Measurements from ENCODE around the gene FBN1.

The FBN1 gene

GRCh38 chr15:48645558-48646330 lies at the start of gene FBN1:
FBN1 (minus strand) TSS chr15:48645709; CDS start chr15:48644769, 940 bp downstream.
- DNase-seq (ENCODE audit: low spot score) = no peak

GRCh38 chr15:48693484-48693883 lies 48.0 kb upstream of the FBN1 start:
- no peak for DNase-seq (ENCODE audit: low spot score)

- no peak for DNase-seq (ENCODE audit: low spot score)
Measured at GRCh38 chr15:48688493-48688892, 43.0 kb upstream of the FBN1 start.

DNA sequence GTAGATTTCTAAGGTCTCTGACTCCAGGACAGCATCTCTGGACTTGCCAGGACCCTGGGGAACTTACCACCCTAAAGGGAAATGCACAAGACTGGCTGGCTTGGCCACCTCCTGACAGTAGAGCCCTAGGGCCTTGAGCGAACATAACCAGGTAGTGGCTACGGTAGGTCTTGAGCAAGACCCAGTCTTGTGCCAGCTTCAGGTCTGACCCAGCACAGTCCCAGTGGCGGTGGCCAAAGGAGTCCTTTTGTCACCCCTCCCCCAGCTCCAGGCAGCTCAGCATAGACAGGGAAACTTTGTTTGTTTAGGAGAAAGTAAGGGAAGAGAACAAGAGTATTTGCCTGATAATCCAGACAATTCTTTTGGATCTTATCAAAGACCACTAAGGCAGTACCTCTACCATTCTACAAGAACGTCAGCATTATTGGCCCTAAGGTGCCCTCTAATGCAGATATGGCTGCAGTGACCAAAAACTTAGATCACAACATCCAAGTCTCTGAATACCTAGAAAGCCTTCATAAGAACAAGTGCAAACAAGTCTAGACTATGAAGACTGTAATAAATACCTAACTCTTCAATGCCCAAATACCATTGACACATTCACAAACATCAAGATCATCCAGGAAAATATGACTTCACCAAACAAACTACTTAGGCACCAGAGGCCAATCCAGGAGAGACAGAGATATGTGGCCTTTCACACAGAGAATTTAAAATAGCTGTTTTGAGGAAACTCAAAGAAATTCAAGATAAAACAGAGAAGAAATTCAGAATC lies 38.7 kb upstream of the FBN1 start:
- DNase-seq (ENCODE audit: low spot score) = no peak

DNA sequence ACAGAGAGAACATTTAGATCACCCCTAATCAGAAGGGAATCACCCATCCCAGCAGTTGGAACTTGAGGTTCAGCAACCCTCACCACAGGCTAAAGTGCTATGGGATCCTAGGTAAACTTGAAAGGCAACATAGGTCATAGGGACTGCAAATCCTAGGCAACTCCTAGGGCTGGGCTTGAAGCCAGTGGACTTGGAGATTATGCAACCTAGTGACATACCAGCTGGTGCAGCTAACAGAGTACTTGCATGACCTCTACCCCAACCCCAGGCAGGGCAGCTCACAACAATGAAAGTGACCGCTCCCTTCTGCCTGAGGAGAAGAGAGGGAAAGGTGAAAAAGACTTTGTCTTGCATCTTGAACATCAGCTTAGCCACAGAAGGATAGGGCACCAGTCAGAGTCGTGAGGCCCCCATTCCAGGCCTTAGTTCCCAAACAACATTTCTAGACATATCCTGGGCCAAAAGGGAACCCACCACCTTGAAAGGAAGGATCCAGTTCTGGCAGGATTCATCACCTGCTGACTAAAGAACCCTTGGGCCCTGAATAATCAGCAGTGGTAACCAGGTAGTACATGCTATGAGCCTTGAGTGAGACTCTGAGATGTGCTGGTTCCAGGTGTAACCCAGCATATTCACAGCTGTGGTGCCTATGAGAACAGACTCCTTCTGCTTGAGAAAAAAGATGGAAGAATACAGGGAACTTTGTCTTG lies 37.6 kb upstream of the FBN1 start:
- no peak for DNase-seq (ENCODE audit: low spot score)

DNA sequence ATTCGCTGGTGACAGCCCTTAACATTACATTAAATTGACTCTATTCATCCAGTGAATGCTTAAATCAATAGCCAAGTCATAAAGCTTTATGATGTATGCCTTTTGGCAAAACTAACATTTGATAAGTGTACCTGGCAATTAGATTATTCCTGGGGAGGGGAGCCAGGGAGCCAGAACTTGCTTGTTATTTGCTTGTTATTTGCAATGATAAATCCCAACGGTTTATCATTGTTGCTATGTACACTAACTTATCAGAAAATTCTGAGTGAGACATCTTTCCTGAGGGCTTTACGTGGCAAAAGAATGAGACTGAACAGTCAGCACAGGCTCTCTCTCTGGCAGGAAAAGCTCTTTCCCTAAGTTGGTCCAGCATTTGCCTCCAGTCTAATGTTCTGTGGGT lies 35.8 kb upstream of the FBN1 start:
- DNase-seq (ENCODE audit: low spot score) = no peak

DNA sequence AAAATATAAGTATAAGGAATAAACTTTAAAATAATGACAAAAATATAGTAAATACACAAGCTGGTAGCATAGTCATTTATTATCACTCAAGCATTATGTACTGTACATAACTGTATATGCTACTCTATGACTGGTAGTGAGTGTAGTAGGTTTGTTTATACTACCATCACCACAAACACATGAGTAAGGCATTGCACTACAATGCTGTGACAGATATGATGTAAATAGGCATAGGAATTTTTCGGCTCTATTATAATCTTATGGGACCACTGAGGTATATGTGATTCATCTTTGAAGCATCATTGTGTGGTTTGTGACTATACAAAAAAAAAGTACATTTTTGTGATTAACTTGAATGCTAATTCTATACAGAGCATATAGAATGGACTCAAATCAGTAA lies 35.3 kb upstream of the FBN1 start:
- no peak for DNase-seq (ENCODE audit: low spot score)

- DNase-seq (ENCODE audit: low spot score) = no peak
Measured at GRCh38 chr15:48679952-48680351, 34.4 kb upstream of the FBN1 start.

DNA sequence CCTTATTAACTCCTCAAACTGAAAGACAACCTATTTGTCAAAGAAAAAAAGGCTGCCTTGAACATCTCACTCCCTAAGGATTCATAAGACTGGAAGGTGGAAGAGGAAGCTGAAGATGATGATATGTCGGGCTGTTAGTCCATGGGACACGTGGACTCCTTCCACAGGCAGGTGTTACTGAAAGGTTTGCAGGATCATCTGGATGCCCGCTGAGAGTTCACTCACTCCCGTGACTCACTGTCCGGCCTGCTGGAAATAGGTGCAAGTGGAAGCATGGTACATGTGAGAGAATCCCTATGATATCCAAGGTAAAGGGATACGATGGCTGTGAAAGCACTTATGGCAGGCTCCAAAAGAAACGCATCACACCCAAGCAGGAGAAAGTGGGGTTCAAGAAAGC lies 33.3 kb upstream of the FBN1 start:
- no peak for DNase-seq (ENCODE audit: low spot score)

- DNase-seq (ENCODE audit: low spot score) = no peak
Measured at GRCh38 chr15:48677821-48678220, 32.3 kb upstream of the FBN1 start.

DNA sequence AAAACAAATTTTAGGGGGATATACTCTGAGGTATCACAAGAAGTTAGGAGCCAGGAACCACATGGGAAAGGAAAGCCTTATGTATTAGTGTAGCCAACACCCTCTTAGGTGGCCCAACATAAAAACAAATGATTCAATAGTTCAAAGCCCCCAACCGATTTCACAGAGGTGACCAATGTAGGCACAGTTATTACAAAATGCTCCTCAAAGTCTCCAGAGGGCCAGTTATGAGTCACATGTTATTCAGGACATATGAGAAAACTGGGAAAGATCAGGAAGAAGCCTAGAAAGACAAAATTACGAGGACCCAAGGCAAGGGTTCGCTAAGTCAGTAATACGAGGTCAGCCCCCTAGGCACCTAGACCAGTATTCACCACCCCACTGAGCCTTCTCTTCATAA lies 29.9 kb upstream of the FBN1 start:
- DNase-seq (ENCODE audit: low spot score) = no peak

DNA sequence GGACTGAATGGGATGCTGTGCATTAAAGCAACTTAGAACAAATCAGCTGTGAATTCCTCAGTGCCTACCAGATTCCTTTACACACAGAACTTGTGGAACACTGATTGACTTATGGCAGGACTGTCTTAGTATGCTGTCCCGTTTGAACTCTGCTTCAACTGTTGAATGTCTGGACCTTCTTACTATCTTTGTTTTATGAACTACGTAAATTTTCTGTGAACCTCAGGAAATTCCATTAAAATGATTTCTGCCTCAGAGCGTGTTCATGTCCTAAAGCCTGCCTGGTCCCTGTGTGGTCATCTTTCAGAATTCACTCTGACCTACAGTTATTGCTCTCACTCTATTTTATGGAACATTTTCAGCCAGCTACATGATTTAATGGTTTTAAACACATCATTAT lies 29.4 kb upstream of the FBN1 start:
- DNase-seq (ENCODE audit: low spot score) = no peak

DNA sequence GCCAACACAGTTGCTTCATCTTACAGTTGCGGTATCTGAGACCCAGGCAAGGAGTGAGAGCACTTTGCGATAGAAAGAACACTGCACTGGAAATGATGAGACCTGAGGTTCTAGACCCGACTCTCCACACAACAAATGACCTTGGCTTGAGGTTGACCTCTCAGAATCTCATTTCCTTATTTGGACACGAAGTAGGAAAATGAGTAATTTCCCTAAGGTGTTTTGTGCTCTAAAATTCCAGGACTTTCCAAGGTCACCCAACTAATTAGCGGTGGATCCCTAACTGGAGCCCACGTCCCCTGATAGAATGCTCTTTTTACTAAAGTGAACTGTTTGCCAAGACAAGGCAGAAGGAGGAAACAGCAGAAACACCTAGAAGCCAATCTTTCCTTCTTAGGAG lies 26.7 kb upstream of the FBN1 start:
- no peak for DNase-seq (ENCODE audit: low spot score)

- DNase-seq (ENCODE audit: low spot score) = no peak
Measured at GRCh38 chr15:48671103-48672022, 25.9 kb upstream of the FBN1 start.

DNA sequence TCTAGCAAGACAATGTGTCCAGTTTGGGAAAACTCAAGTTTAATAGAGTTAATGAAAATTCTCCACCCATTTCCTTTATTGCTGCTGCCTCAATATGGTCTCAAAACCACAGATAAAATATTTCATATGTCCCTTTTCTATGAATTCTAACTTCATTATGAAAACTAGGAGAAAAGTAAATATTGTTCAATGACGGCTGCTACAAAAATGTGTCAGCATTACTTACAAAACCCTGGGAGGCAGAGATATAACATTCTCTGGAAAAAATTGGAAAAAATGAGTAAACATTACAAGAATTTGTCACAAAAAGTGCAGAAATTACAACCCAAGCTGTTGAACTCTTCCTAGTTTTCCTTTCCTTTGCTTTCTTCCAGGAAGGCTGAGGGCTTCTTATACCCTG lies 22.2 kb upstream of the FBN1 start:
- DNase-seq (ENCODE audit: low spot score) = no peak

GRCh38 chr15:48664436-48664835 lies 18.9 kb upstream of the FBN1 start:
- no peak for DNase-seq (ENCODE audit: low spot score)

GRCh38 chr15:48657950-48658591 lies 12.6 kb upstream of the FBN1 start:
- DNase-seq (ENCODE audit: low spot score) = no peak

GRCh38 chr15:48654801-48655200 lies 9.3 kb upstream of the FBN1 start:
- DNase-seq (ENCODE audit: low spot score) = no peak

- no peak for DNase-seq (ENCODE audit: low spot score)
Measured at GRCh38 chr15:48653913-48654670, 8.6 kb upstream of the FBN1 start.

GRCh38 chr15:48653216-48653615 lies 7.7 kb upstream of the FBN1 start:
- DNase-seq (ENCODE audit: low spot score) = no peak
